CD4-positive, alpha-beta T cell (primary cell): Measurements from ENCODE around the gene NUP214. TPM values are rescaled to one million over a fixed set of nuclear protein-coding genes. Genes with fewer than 3 reads are reported as not detected.
A peak's percentile ranks its signal among the peaks of the same experiment; 100 is the strongest.
"Not testable (repeated sequence)": the region's sequence is repeated elsewhere in the genome, so short reads cannot be mapped to it uniquely, and the experiment has no call there.

ENCODE experiments used
- ATAC-seq: fragments of 200-7000 bp; cut with Tn5 transposase; one replicate; pipeline ENCODE4 v1.10.0; 2022; ENCODE audit warnings: mild to moderate bottlenecking; ENCODE audit not compliant: poor library complexity
- CTCF ChIA-PET: fragments of 350-600 bp; sonication (Branson Sonifier 250); formaldehyde crosslinking; loops from one replicate; lab custom pipeline; 2021; ENCODE audit warnings: antibody characterized with exemption, inconsistent platforms; lab: Charles Lee
- POLR2A ChIA-PET: fragments of 350-600 bp; sonication (Branson Sonifier 250); formaldehyde crosslinking; loops from one replicate; lab custom pipeline; 2021; ENCODE audit warnings: antibody characterized with exemption, inconsistent platforms; lab: Charles Lee
- DNase-seq, 14 experiments: peaks; one replicate each; pipeline ENCODE4 v3.0.0-alpha.2; 2013 to 2020; ENCODE audit warnings: mixed read lengths in 2 of 14
- H3K27ac ChIP-seq, 2 donors: one replicate each; pipeline versions ENCODE4 v1.5.1 to v1.7.0; 2013; ENCODE audit warnings: low read length in 2 of 2, low read depth in 1 of 2, mild to moderate bottlenecking in 1 of 2
- H3K27me3 ChIP-seq, 2 experiments: 1 replicate in 1 of 2; 2 replicates in 1 of 2; pipeline versions ENCODE4 v1.6.1 to v1.7.0; 2013; ENCODE audit warnings: low read length in 2 of 2, control low read depth in 1 of 2, mild to moderate bottlenecking in 1 of 2, moderate library complexity in 1 of 2; ENCODE audit not compliant: insufficient read depth in 2 of 2, control insufficient read depth in 1 of 2
- H3K36me3 ChIP-seq: one replicate; pipeline ENCODE4 v1.6.1; 2013; ENCODE audit warnings: low read length, control low read depth; ENCODE audit not compliant: insufficient read depth
- H3K4me1 ChIP-seq: one replicate; pipeline ENCODE4 v1.6.1; 2013; ENCODE audit warnings: low read length, control low read depth; ENCODE audit not compliant: insufficient read depth
- H3K4me3 ChIP-seq: one replicate; pipeline ENCODE4 v1.5.1; 2013; ENCODE audit warnings: mild to moderate bottlenecking, low read length, moderate library complexity
- H3K9me3 ChIP-seq, 2 experiments: 1 replicate in 1 of 2; 2 replicates in 1 of 2; pipeline versions ENCODE4 v1.6.1 to v1.7.0; 2013; ENCODE audit warnings: low read length in 2 of 2, mild to moderate bottlenecking in 2 of 2, control low read depth in 1 of 2, moderate library complexity in 1 of 2; ENCODE audit not compliant: control insufficient read depth in 1 of 2, insufficient read depth in 1 of 2
- H3K27ac Mint-ChIP-seq: one replicate; pipeline ENCODE4 v1.8.0; 2020; ENCODE audit warnings: mixed read lengths
- H3K27me3 Mint-ChIP-seq: one replicate; pipeline ENCODE4 v1.8.0; 2021; ENCODE audit warnings: mixed read lengths
- H3K36me3 Mint-ChIP-seq: one replicate; pipeline ENCODE4 v1.8.0; 2021; ENCODE audit warnings: low read depth, mixed read lengths
- H3K4me1 Mint-ChIP-seq: one replicate; pipeline ENCODE4 v1.8.0; 2021; ENCODE audit warnings: low read depth, mixed read lengths
- H3K4me3 Mint-ChIP-seq: one replicate; pipeline ENCODE4 v1.8.0; 2020; ENCODE audit warnings: mild to moderate bottlenecking, mixed read lengths
- H3K9me3 Mint-ChIP-seq: one replicate; pipeline ENCODE4 v1.8.0; 2020; ENCODE audit warnings: mixed read lengths
- CTCF ChIP-seq: fragments of 200-600 bp; IDR thresholded peaks from one replicate; pipeline ENCODE4 v1.8.0; 2022; ENCODE audit warnings: antibody characterized with exemption, mild to moderate bottlenecking
- intact Hi-C, 2 experiments: fragments of 100-400 bp; cut with DNase I in 1 of 2; cut with micrococcal nuclease in 1 of 2; formaldehyde crosslinking; loops; one replicate each; pipeline versions ENCODE4 v1.15.1 to v1.9.0; 2023 to 2025; cut with DNase I, micrococcal nuclease
- total RNA-seq, 174 experiments: library from RNA in 2 of 174; stranded (reverse) in 2 of 174; gene quantifications; one replicate each; pipeline ENCODE4 v1.2.3 and lab custom pipeline; 2021 to 2026

Gene NUP214
- total RNA-seq, 2 experiments from 2014 or later = 105 to 107 TPM

- peak overlapping the region in 1 of 2 donors; percentile 13 for H3K27ac ChIP-seq
- CTCF ChIA-PET = no interaction called here
- no peaks in the 10 kb centered on the region for H3K27me3 ChIP-seq
- DNase-seq = peak in 3 of 14 experiments; percentile 1 to 11 (median 1)
- no peaks in the 10 kb centered on the region for H3K27me3 Mint-ChIP-seq
- POLR2A ChIA-PET = interaction anchor here (1.3 to 18.0 kb wide), 3 partner anchors 9 to 26 kb away, joined by 5 to 738 read pairs (median 19); partner anchors contain the start of gene FAM78A
- peaks cover 67% of the 10 kb centered on the region for H3K4me1 Mint-ChIP-seq
- H3K4me3 ChIP-seq = no peak overlapping the region
- ATAC-seq = no peak
- no peaks in the 10 kb centered on the region for H3K9me3 ChIP-seq
- TF ChIP-seq CTCF = no peak
- intact Hi-C loops = no loop called here
- H3K27ac Mint-ChIP-seq = peak overlapping the region; percentile 98
- H3K4me3 Mint-ChIP-seq = no peak overlapping the region
- no peaks in the 10 kb centered on the region for H3K9me3 Mint-ChIP-seq
- H3K36me3 ChIP-seq = peaks cover 73% of the 10 kb centered on the region
- peaks cover 99% of the 10 kb centered on the region for H3K4me1 ChIP-seq
- H3K36me3 Mint-ChIP-seq = peaks cover 79% of the 10 kb centered on the region
These were observed 135.5 kb downstream of the NUP214 start for GRCh38 chr9:131260751-131261452.

GRCh38 chr9:131262327-131263032, 137.1 kb downstream of the NUP214 start:
- Histone ChIP-seq H3K36me3 (peaks cover 80% of the 10 kb centered on the region), H3K27me3 (no peaks in the 10 kb centered on the region), H3K9me3 (no peaks in the 10 kb centered on the region), H3K4me3 (no peak overlapping the region), H3K4me1 (peaks cover 99% of the 10 kb centered on the region), H3K27ac (no peak overlapping the region)
- CTCF ChIA-PET = no interaction called here
- ATAC-seq (no peak), DNase-seq (peak in 3 of 14 experiments; percentile 2 to 35 (median 22))
- POLR2A ChIA-PET = interaction anchor here (4.4 to 18.0 kb wide), 2 partner anchors 8 to 16 kb away, joined by 19 to 738 read pairs; partner anchors contain the start of gene FAM78A
- peak overlapping the region; percentile 100 for H3K27ac Mint-ChIP-seq
- TF ChIP-seq CTCF = no peak
- intact Hi-C loops = no loop called here
- peaks cover 72% of the 10 kb centered on the region for H3K4me1 Mint-ChIP-seq
- H3K4me3 Mint-ChIP-seq = peak overlapping the region; percentile 69
- no peaks in the 10 kb centered on the region for H3K27me3 Mint-ChIP-seq
- no peaks in the 10 kb centered on the region for H3K9me3 Mint-ChIP-seq
- H3K36me3 Mint-ChIP-seq = peaks cover 85% of the 10 kb centered on the region

- H3K9me3 Mint-ChIP-seq, intact Hi-C loops, DNase-seq, H3K27me3 Mint-ChIP-seq, ATAC-seq, CTCF ChIA-PET, H3K27ac ChIP-seq, H3K4me3 ChIP-seq, H3K27me3 ChIP-seq, H3K9me3 ChIP-seq: not testable (repeated sequence)
- peaks cover 99% of the 10 kb centered on the region for H3K4me1 ChIP-seq
- Mint-ChIP-seq H3K27ac (peak overlapping the region; percentile 100), H3K4me3 (peak overlapping the region; percentile 69), H3K4me1 (peaks cover 68% of the 10 kb centered on the region), H3K36me3 (peaks cover 81% of the 10 kb centered on the region)
- peaks cover 76% of the 10 kb centered on the region for H3K36me3 ChIP-seq
- POLR2A ChIA-PET = interaction anchor here (4.4 to 18.0 kb wide), 3 partner anchors 7 to 15 kb away, joined by 19 to 738 read pairs (median 738); partner anchors contain the start of gene FAM78A
These were observed 137.6 kb downstream of the NUP214 start for GRCh38 chr9:131263033-131263343.
